GM21381 (cell line): ENCODE measurements around the gene IL31.

Experiments used
- ATAC-seq: cut with Tn5 transposase; IDR thresholded peaks from one replicate; pipeline ENCODE4 v1.9.1; 2021; ENCODE audit warnings: mild to moderate bottlenecking, moderate library complexity; ENCODE audit not compliant: unreplicated experiment

Gene IL31

DNA sequence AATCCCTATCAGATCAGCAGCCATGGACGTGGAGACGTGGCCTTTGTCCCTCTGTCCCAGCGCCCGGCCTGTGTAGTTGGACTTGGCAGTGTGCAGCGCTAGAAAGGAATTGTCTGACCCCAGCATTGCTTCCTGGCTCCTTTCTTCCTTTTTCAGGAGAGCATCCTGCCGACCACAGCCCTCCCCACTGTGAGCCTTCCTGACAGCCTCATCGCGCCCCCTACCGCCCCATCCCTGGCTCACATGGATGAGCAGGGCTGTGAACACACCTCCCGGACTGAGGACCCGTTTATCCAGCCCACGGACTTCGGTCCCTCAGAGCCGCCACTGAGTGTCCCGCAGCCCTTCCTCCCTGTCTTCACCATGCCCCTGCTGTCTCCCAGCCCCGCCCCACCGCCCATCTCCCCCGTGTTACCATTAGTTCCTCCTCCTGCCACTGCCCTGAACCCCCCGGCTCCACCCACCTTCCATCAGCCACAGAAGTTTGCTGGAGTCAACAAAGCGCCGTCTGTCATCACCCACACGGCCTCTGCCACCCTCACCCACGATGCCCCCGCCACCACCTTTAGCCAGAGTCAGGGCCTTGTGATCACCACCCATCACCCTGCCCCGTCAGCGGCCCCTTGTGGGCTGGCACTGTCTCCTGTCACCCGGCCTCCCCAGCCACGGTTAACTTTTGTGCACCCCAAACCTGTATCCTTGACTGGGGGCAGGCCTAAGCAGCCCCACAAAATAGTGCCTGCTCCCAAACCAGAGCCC is 40.6 kb downstream of the IL31 start:
- no peak for ATAC-seq

- no peak for ATAC-seq
Observed at GRCh38 chr12:122130150-122130549, 43.9 kb downstream of the IL31 start.

DNA sequence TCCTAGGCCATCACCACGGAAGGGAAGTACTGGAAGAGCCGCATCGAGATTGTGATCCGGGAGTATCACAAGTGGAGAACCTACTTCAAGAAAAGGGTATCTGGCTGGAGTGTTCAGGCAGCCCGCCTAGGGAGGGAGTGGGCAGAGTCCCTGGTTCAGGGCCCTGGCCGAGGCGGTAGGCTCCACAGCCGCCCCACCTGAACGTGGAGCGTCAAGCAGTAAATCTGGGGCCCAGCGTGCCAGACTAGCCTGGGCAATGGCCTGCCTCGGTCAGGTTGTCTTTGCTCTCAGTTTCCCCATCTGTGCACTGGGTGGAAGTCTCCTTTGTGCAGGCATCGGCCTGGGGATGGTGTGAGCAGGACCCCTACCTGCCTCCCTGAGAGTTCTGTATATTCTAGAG is 44.9 kb downstream of the IL31 start:
- ATAC-seq, result no peak

GRCh38 chr12:122128481-122128880 is 45.5 kb downstream of the IL31 start:
- ATAC-seq, result no peak

- no peak for ATAC-seq
Observed at GRCh38 chr12:122127839-122128238, 46.2 kb downstream of the IL31 start.

DNA sequence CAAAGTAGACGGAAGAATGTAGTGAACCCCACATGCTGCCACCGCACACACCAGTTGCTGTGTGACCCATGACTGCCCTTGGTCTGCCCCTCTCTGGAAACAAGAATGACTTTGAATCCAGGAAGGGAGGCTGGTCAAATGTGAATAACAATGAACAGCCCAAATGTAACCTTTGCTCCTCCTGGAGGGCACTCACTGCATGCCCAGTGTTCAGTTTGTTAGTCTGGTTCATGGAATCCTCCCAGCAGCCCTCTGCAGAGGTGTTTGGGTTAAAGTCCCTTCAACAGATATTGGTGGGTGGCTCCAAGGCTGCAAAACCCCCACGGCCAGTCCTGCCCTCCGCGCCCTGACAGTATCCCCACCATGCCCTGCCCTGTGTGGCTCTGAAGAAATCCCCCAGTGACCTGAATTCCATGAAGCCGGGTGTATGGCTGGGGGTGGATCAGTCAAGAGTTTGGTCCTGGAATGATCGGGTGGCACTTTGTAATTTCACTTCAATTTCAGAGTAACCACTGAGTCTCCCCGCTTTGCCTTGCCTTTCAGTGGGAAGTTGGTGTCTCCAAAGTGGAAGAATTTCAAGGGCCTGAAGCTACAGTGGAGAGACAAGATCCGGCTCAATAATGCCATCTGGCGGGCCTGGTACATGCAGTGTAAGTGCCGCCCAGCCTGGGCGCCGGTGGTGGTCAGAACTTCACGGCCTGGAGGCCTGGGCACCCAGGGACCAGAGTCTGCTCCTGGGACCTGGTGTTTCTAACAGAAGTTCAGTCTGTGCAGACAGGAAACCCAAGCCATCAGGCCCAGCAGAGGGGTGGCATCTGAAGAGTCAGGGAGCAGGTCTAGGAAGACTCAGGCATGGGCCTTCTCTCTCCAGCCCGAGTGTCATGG is 47.1 kb downstream of the IL31 start:
- ATAC-seq, result no peak

DNA sequence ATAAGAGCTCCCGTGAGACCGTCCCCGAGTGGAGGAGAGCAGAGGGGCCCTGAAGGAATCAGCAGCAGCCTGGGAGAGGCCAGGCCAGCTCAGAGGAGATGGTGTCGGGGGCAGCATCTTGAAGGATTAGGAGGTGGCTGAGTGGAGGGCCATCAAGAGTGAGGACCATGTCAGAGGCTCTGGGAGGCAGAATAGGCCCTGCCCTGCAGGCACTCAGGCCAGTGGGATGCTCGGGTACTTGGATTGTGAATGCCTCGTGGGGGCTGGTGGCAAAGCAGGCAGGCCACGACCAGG is 47.7 kb downstream of the IL31 start:
- ATAC-seq, result no peak

DNA sequence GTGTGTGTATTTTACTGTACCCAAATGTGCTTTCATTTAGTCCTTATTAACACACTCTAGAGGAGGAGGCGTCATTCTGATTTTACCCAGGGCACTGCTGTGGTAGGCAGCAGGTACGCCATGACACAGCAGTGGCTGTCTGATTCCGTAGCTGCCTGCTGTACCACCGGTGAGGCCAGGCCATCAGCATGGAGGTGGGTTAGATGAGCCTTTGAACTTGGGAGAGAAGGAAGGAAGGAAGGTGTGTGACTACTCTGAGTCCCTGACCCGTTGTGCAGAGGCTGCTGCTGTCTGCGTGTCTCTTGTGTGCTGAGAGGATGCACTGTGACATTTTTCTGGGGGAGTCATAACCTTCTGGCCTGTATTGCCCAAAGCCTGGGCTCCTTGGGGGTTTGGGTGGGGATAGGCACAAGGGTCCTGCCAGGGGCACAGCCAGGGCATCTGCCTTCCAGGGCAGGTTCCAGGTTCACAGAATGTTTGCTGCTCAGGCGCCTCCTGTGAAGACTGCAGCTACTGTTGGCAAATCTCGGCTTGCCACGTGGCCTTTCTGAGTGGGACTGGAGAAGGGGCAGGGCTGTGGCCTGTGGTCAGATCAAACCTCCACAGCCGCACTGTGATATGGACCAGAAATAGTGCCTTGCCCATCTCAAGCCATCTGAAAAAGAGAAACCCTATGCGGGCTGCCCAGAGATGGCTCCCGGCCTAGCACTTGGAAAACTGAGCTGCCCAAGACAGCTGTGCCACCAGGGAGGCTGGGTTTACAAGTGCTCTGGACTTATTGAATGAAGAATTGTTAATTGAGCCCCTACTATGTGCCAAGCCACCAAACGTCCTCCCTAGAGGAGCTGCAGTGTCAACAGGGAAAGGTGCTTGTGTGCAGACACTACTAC is 48.3 kb downstream of the IL31 start:
- ATAC-seq, result no peak

GRCh38 chr12:122124370-122124769 is 49.7 kb downstream of the IL31 start:
- ATAC-seq, result no peak

DNA sequence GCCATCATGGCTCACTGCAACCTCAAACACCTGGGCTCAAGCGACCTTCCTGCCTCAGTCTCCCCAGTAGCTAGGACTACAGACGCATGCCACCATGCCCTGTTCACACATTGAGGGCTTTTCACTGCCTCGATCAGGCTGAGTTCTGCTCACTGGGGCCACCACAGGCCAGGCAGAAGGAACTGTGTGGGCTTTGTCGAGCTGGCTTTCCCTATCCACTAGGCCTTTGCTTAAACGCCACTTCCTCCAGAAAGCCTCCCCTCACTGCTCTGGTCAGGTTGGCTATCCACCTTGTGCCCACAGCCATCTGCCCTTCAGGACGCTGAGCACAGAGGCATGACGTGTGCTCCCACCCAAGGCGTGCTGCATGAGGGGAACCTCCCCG is 50.3 kb downstream of the IL31 start:
- no peak for ATAC-seq

DNA sequence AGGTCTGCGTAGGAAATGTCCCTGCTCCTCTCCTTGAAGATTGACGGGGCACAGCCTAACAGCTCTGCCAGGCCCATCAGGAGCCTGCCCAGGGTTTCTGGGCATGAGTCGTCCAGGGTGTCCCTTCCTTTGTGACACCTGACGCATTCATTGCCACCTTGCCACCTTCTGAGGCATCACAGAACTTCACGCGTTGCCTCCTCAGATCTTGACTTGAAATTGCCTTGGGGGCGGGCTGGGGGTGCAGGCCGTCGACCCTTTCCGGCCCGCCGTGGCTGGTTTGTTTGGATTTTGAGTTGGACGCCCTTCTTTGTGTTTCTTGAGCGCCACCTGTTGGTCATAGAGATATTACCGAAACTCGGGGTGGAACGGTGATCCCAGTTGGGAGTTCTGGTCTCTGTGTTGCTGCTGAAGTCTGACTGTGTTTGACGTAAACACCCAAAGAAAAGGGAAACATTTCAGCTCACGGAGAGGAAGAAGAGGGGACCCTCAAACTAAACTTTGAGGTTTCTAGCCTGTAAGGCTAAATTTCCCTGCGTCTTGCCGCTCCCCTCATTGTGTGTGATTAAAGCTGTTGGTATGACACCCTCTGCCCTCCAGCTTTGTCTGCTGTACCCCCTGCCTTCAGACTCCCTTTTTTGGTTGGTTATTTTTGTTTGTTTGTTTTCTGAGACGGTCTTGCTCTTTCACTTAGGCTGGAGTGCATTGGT is 50.8 kb downstream of the IL31 start:
- no peak for ATAC-seq
